Activated CD4-positive, alpha-beta T cell treated with anti-CD3 and anti-CD28 coated beads for 24 hours (primary cell): Measurements from ENCODE around the gene LRP5.
A peak's percentile ranks its signal among the peaks of the same experiment; 100 is the strongest.
"Not testable (repeated sequence)": the region's sequence is repeated elsewhere in the genome, so short reads cannot be mapped to it uniquely, and the experiment has no call there.

Experiments
- DNase-seq, 2 donors: peaks; one replicate each; pipeline ENCODE4 v3.0.0-alpha.2; 2020; ENCODE audit warnings: low read depth in 2 of 2

Gene LRP5

GRCh38 chr11:68467201-68467834, 154.9 kb downstream of the LRP5 start:
- no peak for DNase-seq

- no peak for DNase-seq
Measured at GRCh38 chr11:68468217-68468828, 155.9 kb downstream of the LRP5 start.

- DNase-seq, result no peak
Measured at GRCh38 chr11:68469122-68469521, 156.7 kb downstream of the LRP5 start.

- DNase-seq, result no peak
Measured at GRCh38 chr11:68469642-68470041, 157.3 kb downstream of the LRP5 start.

GRCh38 chr11:68470304-68470811, 158.0 kb downstream of the LRP5 start:
- no peak for DNase-seq

GRCh38 chr11:68471360-68472340, 159.3 kb downstream of the LRP5 start:
- DNase-seq, result peak in 1 of 2 donors; percentile 27

GRCh38 chr11:68472778-68473177, 160.4 kb downstream of the LRP5 start:
- DNase-seq, result no peak

- no peak for DNase-seq
Measured at GRCh38 chr11:68473693-68474092, 161.3 kb downstream of the LRP5 start.

GRCh38 chr11:68475626-68476025, 163.2 kb downstream of the LRP5 start:
- DNase-seq, result not testable (repeated sequence)

GRCh38 chr11:68479390-68479789, 167.0 kb downstream of the LRP5 start:
- DNase-seq, result no peak

- no peak for DNase-seq
Measured at GRCh38 chr11:68480193-68480592, 167.8 kb downstream of the LRP5 start.

GRCh38 chr11:68480852-68481510, 168.6 kb downstream of the LRP5 start:
- no peak for DNase-seq

- no peak for DNase-seq
Measured at GRCh38 chr11:68481579-68482240, 169.3 kb downstream of the LRP5 start.

GRCh38 chr11:68488623-68489022, 176.2 kb downstream of the LRP5 start:
- no peak for DNase-seq

GRCh38 chr11:68495220-68495729, 182.9 kb downstream of the LRP5 start:
- DNase-seq, result no peak

GRCh38 chr11:68495872-68496271, 183.5 kb downstream of the LRP5 start:
- no peak for DNase-seq

GRCh38 chr11:68497761-68498160, 185.4 kb downstream of the LRP5 start:
- no peak for DNase-seq

- DNase-seq, result no peak
Measured at GRCh38 chr11:68498321-68498720, 185.9 kb downstream of the LRP5 start.
